GM06990 (cell line): Measurements from ENCODE around the gene HRH1.
A peak's percentile ranks its signal among the peaks of the same experiment; 100 is the strongest.
"Not testable (repeated sequence)": the region's sequence is repeated elsewhere in the genome, so short reads cannot be mapped to it uniquely, and the experiment has no call there.

Experiments
- DNase-seq: peaks from one replicate; pipeline ENCODE4 v3.0.0-alpha.2; 2011; ENCODE audit not compliant: insufficient read length; ENCODE audit errors: extremely low read depth
- H3K27me3 ChIP-seq: replicated peaks from 2 replicates; pipeline ENCODE4 v1.6.0; 2011; ENCODE audit warnings: low read length; ENCODE audit not compliant: control insufficient read depth, insufficient read depth
- H3K36me3 ChIP-seq: 2 replicates; pipeline ENCODE4 v1.5.1; 2011; ENCODE audit warnings: low read length; ENCODE audit not compliant: control insufficient read depth, insufficient read depth
- H3K4me3 ChIP-seq: replicated peaks from 2 replicates; pipeline ENCODE4 v1.5.1; 2011; ENCODE audit warnings: low read depth, mild to moderate bottlenecking, control low read depth, low read length
- TF ChIP-seq, protein P1 (sequence below): IDR thresholded peaks from 2 replicates; pipeline ENCODE4 v1.5.1; 2011; ENCODE audit warnings: low read length, control low read depth, mild to moderate bottlenecking, inconsistent platforms; ENCODE audit not compliant: insufficient read depth, poor library complexity, severe bottlenecking

The HRH1 gene

DNA sequence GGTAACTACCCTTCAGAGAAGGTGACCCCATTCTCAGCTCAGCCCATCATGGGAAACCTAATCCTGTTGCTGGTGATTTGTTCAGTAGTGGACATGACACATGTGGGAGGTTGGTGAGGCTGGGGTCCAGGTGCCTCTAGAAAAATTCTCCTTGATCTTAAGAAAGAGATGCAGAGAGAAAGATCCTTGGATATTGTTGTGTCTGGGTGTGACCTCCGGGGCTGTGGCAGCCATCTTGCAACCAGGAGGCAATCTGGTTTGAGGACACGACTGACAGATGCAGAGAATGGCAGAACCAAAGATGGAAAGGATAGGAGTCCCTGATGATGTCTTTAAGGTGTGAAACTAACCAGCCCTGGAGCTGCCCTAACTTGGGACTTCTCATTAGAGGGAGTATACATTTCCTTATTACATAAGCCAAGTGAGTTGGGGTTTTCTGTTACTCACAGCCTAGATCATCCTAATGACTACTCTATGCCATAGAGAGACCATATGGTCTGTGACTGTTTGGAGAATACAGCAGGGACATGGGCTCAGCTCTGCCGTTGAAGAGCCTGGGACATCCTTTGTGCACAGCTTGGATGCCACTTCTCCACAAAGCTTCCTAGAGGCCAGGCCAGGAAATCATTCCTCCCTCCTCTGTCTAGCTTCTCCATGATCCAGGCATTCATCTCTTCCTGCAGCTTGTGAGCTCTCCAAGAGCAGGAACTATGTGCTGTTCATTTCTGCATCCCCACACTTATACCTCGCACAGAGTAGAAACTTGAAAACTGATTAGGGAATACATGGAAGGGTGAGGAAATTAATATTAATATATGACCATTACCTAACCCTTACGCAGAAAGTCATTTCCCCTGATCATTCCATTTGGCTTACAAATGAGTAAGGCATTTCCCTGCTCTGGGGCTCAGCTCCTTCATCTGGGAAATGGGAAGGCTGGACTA lies 45.9 kb downstream of the HRH1 start:
- H3K27me3 ChIP-seq, result peaks cover 1% of the 10 kb centered on the region; the same call in 1 of the 2 replicates
- no peak for DNase-seq
- H3K4me3 ChIP-seq, result no peak overlapping the region
- TF ChIP-seq, protein P1, sequence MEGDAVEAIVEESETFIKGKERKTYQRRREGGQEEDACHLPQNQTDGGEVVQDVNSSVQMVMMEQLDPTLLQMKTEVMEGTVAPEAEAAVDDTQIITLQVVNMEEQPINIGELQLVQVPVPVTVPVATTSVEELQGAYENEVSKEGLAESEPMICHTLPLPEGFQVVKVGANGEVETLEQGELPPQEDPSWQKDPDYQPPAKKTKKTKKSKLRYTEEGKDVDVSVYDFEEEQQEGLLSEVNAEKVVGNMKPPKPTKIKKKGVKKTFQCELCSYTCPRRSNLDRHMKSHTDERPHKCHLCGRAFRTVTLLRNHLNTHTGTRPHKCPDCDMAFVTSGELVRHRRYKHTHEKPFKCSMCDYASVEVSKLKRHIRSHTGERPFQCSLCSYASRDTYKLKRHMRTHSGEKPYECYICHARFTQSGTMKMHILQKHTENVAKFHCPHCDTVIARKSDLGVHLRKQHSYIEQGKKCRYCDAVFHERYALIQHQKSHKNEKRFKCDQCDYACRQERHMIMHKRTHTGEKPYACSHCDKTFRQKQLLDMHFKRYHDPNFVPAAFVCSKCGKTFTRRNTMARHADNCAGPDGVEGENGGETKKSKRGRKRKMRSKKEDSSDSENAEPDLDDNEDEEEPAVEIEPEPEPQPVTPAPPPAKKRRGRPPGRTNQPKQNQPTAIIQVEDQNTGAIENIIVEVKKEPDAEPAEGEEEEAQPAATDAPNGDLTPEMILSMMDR, result no peak
- H3K36me3 ChIP-seq, result no peaks in the 10 kb centered on the region

- Histone ChIP-seq H3K36me3 (no peaks in the 10 kb centered on the region), H3K4me3 (no peak overlapping the region), H3K27me3 (no peaks in the 10 kb centered on the region)
- no peak for DNase-seq
- TF ChIP-seq, protein P1, result no peak
Measured at GRCh38 chr3:11201251-11202019, 47.1 kb downstream of the HRH1 start.

- TF ChIP-seq, protein P1, result no peak
- DNase-seq, result no peak
- Histone ChIP-seq H3K27me3 (no peaks in the 10 kb centered on the region; the same call in 1 of the 2 replicates), H3K4me3 (no peak overlapping the region), H3K36me3 (no peaks in the 10 kb centered on the region)
Measured at GRCh38 chr3:11203961-11204360, 49.7 kb downstream of the HRH1 start.

DNA sequence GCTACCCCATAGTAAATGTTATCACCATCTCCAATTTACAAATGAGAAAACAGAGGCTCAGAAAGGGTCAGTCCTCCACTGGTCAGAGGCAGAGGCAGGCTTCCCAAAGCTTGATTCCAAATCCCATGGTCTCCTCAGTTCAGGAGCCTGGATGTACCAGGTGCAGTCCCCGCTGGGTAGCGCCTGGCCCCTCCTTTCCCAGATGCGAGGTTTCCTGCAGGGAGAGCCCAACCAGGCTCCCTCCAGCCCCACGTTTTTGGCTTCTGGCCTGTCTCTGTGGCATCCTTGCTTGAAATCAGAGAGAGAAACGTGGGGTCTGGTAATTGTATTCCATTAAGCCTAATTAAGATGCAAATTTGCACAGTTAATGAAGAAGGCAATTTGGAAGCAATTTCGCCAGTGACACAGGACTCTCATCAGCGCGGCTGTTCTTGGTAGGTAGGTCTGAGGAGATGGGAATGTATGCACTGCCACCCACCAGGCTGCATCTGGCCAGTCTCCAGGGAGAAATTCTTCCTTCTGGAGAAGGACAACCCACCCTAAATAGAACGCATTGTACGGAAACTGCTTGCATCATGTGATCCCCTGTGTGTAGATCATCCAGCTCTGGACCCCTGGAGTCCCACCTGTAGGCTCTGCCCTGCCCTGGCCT lies 50.5 kb downstream of the HRH1 start:
- DNase-seq, result no peak
- H3K27me3 ChIP-seq, result no peaks in the 10 kb centered on the region; the same call in 1 of the 2 replicates
- H3K4me3 ChIP-seq, result no peak overlapping the region

DNA sequence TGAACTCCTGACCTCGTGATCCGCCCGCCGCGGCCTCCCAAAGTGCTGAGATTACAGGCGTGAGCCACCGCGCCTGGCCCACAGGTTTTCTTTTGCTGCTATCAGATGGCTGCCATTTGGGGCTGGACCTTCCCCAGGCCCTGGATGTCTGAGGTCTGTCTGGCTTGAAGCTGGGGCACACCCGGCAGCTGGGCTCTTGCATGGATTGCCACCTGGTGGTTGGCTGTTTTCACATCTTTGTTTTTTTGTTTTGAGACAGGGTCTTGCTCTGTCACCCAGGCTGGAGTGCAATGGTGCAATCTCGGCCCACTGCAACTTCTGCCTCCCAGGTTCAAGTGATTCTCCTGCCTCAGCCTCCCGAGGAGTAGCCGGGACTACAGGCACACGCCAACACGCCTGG lies 51.6 kb downstream of the HRH1 start:
- H3K36me3 ChIP-seq, DNase-seq, H3K4me3 ChIP-seq, H3K27me3 ChIP-seq: not testable (repeated sequence)
- TF ChIP-seq, protein P1, result peak; percentile 20

More for the DNA sequence above, 50.5 kb downstream of the HRH1 start:
- TF ChIP-seq, protein P1, result no peak
- no peaks in the 10 kb centered on the region for H3K36me3 ChIP-seq
